GM13977 (cell line): Measurements from ENCODE around the gene EEF2K.

Experiments
- DNase-seq: peaks from one replicate; pipeline ENCODE4 v3.0.0; 2012; ENCODE audit warnings: low spot score
- CTCF ChIP-seq: IDR thresholded peaks from 2 replicates; pipeline ENCODE4 v1.5.1; 2012; ENCODE audit warnings: mild to moderate bottlenecking, control low read depth; ENCODE audit not compliant: insufficient read depth; ENCODE audit errors: extremely low read depth, missing control alignments
- in situ Hi-C: fragments of 300-500 bp; cut with MboI; formaldehyde crosslinking; loops from one replicate; pipeline ENCODE4 v1.12.0; 2022; ENCODE audit warnings: low sequenced_read_pairs, low pct_unique_long_range_greater_than_20kb, mixed read lengths, inconsistent platforms; ENCODE audit not compliant: unreplicated experiment

The EEF2K gene

GRCh38 chr16:22326771-22327445 lies 120.8 kb downstream of the EEF2K start:
- no peak for DNase-seq
- in situ Hi-C loops: loop anchor here (10.0 kb wide), 1 partner anchor 1142 kb away; no protein-coding TSS in a partner anchor
- TF ChIP-seq CTCF: no peak

- no peak for DNase-seq
- in situ Hi-C loops: loop anchor here (10.0 kb wide), 1 partner anchor 1143 kb away; no protein-coding TSS in a partner anchor
- no peak for TF ChIP-seq CTCF
Measured at GRCh38 chr16:22327446-22327775, 121.3 kb downstream of the EEF2K start.

- no peak for DNase-seq
- no peak for TF ChIP-seq CTCF
- in situ Hi-C loops: loop anchor here (10.0 kb wide), 1 partner anchor 1143 kb away; no protein-coding TSS in a partner anchor
Measured at GRCh38 chr16:22328081-22328725, 122.1 kb downstream of the EEF2K start.

GRCh38 chr16:22329199-22329695 lies 123.2 kb downstream of the EEF2K start:
- no peak for DNase-seq
- in situ Hi-C loops: loop anchor here (10.0 kb wide), 1 partner anchor 1144 kb away; no protein-coding TSS in a partner anchor
- TF ChIP-seq CTCF: no peak

- TF ChIP-seq CTCF: no peak
- in situ Hi-C loops: no loop called here
- DNase-seq: no peak
Measured at GRCh38 chr16:22330326-22330725, 124.2 kb downstream of the EEF2K start.

- no peak for DNase-seq
- in situ Hi-C loops: no loop called here
- TF ChIP-seq CTCF: no peak
Measured at GRCh38 chr16:22333457-22333994, 127.4 kb downstream of the EEF2K start.
